SK-N-SH (cell line): ENCODE measurements around the gene ALAS1.

Experiments used
- FOSL2 ChIP-seq: IDR thresholded peaks from 2 replicates; pipeline ENCODE4 v1.4.0; 2012; ENCODE audit warnings: low read depth, mild to moderate bottlenecking, moderate library complexity, borderline replicate concordance
- POLR2AphosphoS5 ChIP-seq: IDR thresholded peaks from 2 replicates; pipeline ENCODE4 v1.6.1; 2012; ENCODE audit warnings: low read depth, low read length
- TF ChIP-seq, protein P1 (sequence below): fragments of 200-600 bp; sonication (generic); IDR thresholded peaks from 2 replicates; pipeline ENCODE4 v1.6.1; 2017; ENCODE audit warnings: antibody characterized with exemption, mild to moderate bottlenecking, moderate library complexity

- TF ChIP-seq, protein P1, sequence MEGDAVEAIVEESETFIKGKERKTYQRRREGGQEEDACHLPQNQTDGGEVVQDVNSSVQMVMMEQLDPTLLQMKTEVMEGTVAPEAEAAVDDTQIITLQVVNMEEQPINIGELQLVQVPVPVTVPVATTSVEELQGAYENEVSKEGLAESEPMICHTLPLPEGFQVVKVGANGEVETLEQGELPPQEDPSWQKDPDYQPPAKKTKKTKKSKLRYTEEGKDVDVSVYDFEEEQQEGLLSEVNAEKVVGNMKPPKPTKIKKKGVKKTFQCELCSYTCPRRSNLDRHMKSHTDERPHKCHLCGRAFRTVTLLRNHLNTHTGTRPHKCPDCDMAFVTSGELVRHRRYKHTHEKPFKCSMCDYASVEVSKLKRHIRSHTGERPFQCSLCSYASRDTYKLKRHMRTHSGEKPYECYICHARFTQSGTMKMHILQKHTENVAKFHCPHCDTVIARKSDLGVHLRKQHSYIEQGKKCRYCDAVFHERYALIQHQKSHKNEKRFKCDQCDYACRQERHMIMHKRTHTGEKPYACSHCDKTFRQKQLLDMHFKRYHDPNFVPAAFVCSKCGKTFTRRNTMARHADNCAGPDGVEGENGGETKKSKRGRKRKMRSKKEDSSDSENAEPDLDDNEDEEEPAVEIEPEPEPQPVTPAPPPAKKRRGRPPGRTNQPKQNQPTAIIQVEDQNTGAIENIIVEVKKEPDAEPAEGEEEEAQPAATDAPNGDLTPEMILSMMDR = no peak
- TF ChIP-seq POLR2AphosphoS5 (no peak), FOSL2 (no peak)
These were observed 61.1 kb downstream of the ALAS1 start for GRCh38 chr3:52259035-52259434.
